Neural progenitor cell (in vitro differentiated cells): ENCODE measurements around the gene ZFP36L2. TPM values are rescaled to one million over a fixed set of nuclear protein-coding genes. Genes with fewer than 3 reads are reported as not detected.

Experiments
- DNase-seq: peaks from one replicate; pipeline ENCODE4 v3.0.0-alpha.2; 2016; ENCODE audit warnings: low spot score
- H2AFZ ChIP-seq: fragments of 200-600 bp; sonication (generic); replicated peaks from 2 replicates; pipeline ENCODE4 v1.6.1; 2016; ENCODE audit warnings: antibody characterized with exemption
- H3F3A ChIP-seq: fragments of 200-600 bp; sonication (generic); 2 replicates; pipeline ENCODE4 v1.6.1; 2016; ENCODE audit warnings: antibody characterized with exemption, low read depth
- H3K27ac ChIP-seq: fragments of 200-600 bp; sonication (generic); 2 replicates; pipeline ENCODE4 v1.5.1; 2016; ENCODE audit warnings: mild to moderate bottlenecking
- H3K27me3 ChIP-seq: fragments of 200-600 bp; sonication (generic); 2 replicates; pipeline ENCODE4 v1.6.1; 2016; ENCODE audit warnings: mild to moderate bottlenecking, moderate library complexity
- H3K36me3 ChIP-seq: fragments of 200-600 bp; sonication (generic); 2 replicates; pipeline ENCODE4 v1.5.1; 2016
- H3K4me1 ChIP-seq: fragments of 200-600 bp; sonication (generic); 2 replicates; pipeline ENCODE4 v1.6.1; 2016; ENCODE audit warnings: mixed run types
- H3K4me2 ChIP-seq: fragments of 200-600 bp; sonication (generic); 2 replicates; pipeline ENCODE4 v1.6.1; 2016
- H3K4me3 ChIP-seq: fragments of 200-600 bp; sonication (generic); 2 replicates; pipeline ENCODE4 v1.5.1; 2016
- H3K79me2 ChIP-seq: fragments of 200-600 bp; sonication (generic); 2 replicates; pipeline ENCODE4 v1.6.1; 2016; ENCODE audit warnings: low read depth
- H3K9ac ChIP-seq: fragments of 200-600 bp; sonication (generic); 2 replicates; pipeline ENCODE4 v1.6.1; 2016
- H3K9me3 ChIP-seq: fragments of 200-600 bp; sonication (generic); 2 replicates; pipeline ENCODE4 v1.5.1; 2016; ENCODE audit warnings: low read depth
- H4K20me1 ChIP-seq: fragments of 200-600 bp; sonication (generic); 2 replicates; pipeline ENCODE4 v1.6.1; 2016; ENCODE audit warnings: low read depth
- H3K27ac Mint-ChIP-seq: 3 replicates; pipeline ENCODE4 v1.8.0; 2021; ENCODE audit warnings: mixed read lengths
- H3K27me3 Mint-ChIP-seq: 2 replicates; pipeline ENCODE4 v1.8.0; 2022; ENCODE audit warnings: low read depth, mild to moderate bottlenecking, inconsistent platforms, moderate library complexity, mixed read lengths; ENCODE audit not compliant: insufficient read depth
- H3K36me3 Mint-ChIP-seq: 3 replicates; pipeline ENCODE4 v1.8.0; 2021; ENCODE audit warnings: mixed read lengths
- H3K4me1 Mint-ChIP-seq: 3 replicates; pipeline ENCODE4 v1.8.0; 2021; ENCODE audit warnings: mixed read lengths
- H3K4me3 Mint-ChIP-seq: 3 replicates; pipeline ENCODE4 v1.8.0; 2021; ENCODE audit warnings: mild to moderate bottlenecking, moderate library complexity, mixed read lengths
- H3K9me3 Mint-ChIP-seq: 3 replicates; pipeline ENCODE4 v1.8.0; 2020; ENCODE audit warnings: mixed read lengths
- CTCF ChIP-seq: fragments of 200-600 bp; sonication (generic); IDR thresholded peaks from 2 replicates; pipeline ENCODE4 v1.5.1; 2017; ENCODE audit warnings: antibody characterized with exemption, mild to moderate bottlenecking
- EZH2 ChIP-seq: fragments of 200-600 bp; sonication (generic); IDR thresholded peaks from 2 replicates; pipeline ENCODE4 v1.6.1; 2017; ENCODE audit warnings: antibody characterized with exemption, mild to moderate bottlenecking, moderate library complexity
- EZH2phosphoT487 ChIP-seq: fragments of 200-600 bp; sonication (generic); IDR thresholded peaks from 2 replicates; pipeline ENCODE4 v1.6.1; 2017; ENCODE audit warnings: antibody characterized with exemption
- total RNA-seq: library from RNA; depleted of rRNA; stranded (reverse); fragments of >200 nt; gene quantifications from 2 replicates; pipeline ENCODE4 v1.2.3, GENCODE V29; 2015; ENCODE audit warnings: low replicate concordance

ZFP36L2 gene
- total RNA-seq, 1 donor from 2014 or later: 13.8 TPM

GRCh38 chr2:43266711-43267111, 40.3 kb upstream of the ZFP36L2 start:
- no peak overlapping the region for H3K4me3 ChIP-seq
- Mint-ChIP-seq H3K36me3 (peaks cover 9% of the 10 kb centered on the region), H3K4me1 (peaks cover 47% of the 10 kb centered on the region), H3K27me3 (peaks cover 4% of the 10 kb centered on the region), H3K9me3 (no peaks in the 10 kb centered on the region), H3K4me3 (no peak overlapping the region), H3K27ac (no peak overlapping the region)
- no peaks in the 10 kb centered on the region for H3K79me2 ChIP-seq
- H3F3A ChIP-seq: peaks cover 11% of the 10 kb centered on the region
- no peaks in the 10 kb centered on the region for H3K9me3 ChIP-seq
- no peak overlapping the region for H3K9ac ChIP-seq
- H3K4me1 ChIP-seq: peaks cover 38% of the 10 kb centered on the region
- DNase-seq: no peak
- no peaks in the 10 kb centered on the region for H3K27me3 ChIP-seq
- H3K27ac ChIP-seq: no peak overlapping the region
- no peak overlapping the region for H3K4me2 ChIP-seq
- H4K20me1 ChIP-seq: no peaks in the 10 kb centered on the region
- TF ChIP-seq CTCF (no peak), EZH2phosphoT487 (no peak), EZH2 (no peak)
- H3K36me3 ChIP-seq: no peaks in the 10 kb centered on the region
- H2AFZ ChIP-seq: no peak overlapping the region

GRCh38 chr2:43265421-43265820, 39.0 kb upstream of the ZFP36L2 start:
- Histone ChIP-seq H4K20me1 (no peaks in the 10 kb centered on the region), H3K27ac (peak overlapping the region; percentile 31), H3K27me3 (no peaks in the 10 kb centered on the region), H3K4me2 (no peak overlapping the region), H3K9me3 (no peaks in the 10 kb centered on the region), H3K36me3 (no peaks in the 10 kb centered on the region), H2AFZ (no peak overlapping the region), H3K79me2 (no peaks in the 10 kb centered on the region), H3K4me1 (peaks cover 38% of the 10 kb centered on the region), H3K9ac (no peak overlapping the region), H3F3A (peaks cover 11% of the 10 kb centered on the region), H3K4me3 (no peak overlapping the region)
- H3K9me3 Mint-ChIP-seq: no peaks in the 10 kb centered on the region
- TF ChIP-seq EZH2: no peak
- no peak for TF ChIP-seq EZH2phosphoT487
- no peak for TF ChIP-seq CTCF
- H3K36me3 Mint-ChIP-seq: peaks cover 9% of the 10 kb centered on the region
- peaks cover 46% of the 10 kb centered on the region for H3K4me1 Mint-ChIP-seq
- no peak overlapping the region for H3K4me3 Mint-ChIP-seq
- DNase-seq: peak; percentile 24
- peak overlapping the region; percentile 13 for H3K27ac Mint-ChIP-seq
- H3K27me3 Mint-ChIP-seq: peaks cover 4% of the 10 kb centered on the region

DNA sequence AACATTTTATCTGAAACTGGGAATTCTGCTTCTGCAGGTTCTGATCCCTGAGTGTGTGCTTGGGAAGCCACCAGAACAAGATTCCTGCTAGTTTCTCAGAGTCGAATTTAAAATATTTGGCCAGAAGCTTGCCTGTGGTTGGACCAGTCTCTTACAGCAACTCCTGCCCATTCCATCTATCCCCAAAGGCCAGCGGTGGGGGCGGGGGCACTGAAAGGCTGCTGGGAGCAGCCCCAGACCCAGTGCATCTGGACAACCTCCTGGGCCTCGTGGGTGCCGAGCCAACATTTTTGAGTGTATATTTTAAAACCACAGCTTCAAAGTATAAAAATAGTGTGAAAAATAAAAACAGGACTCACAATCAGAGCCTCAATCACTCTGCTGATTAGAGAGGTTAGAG, 38.6 kb upstream of the ZFP36L2 start:
- Histone ChIP-seq H3K4me1 (peaks cover 38% of the 10 kb centered on the region), H3K9me3 (no peaks in the 10 kb centered on the region), H3K4me3 (no peak overlapping the region), H3K36me3 (no peaks in the 10 kb centered on the region), H3K9ac (no peak overlapping the region), H3K4me2 (no peak overlapping the region), H3K27ac (peak overlapping the region; percentile 31), H3K79me2 (no peaks in the 10 kb centered on the region), H2AFZ (no peak overlapping the region), H3K27me3 (no peaks in the 10 kb centered on the region), H3F3A (peaks cover 9% of the 10 kb centered on the region), H4K20me1 (no peaks in the 10 kb centered on the region)
- no peaks in the 10 kb centered on the region for H3K9me3 Mint-ChIP-seq
- H3K4me3 Mint-ChIP-seq: no peak overlapping the region
- H3K4me1 Mint-ChIP-seq: peaks cover 42% of the 10 kb centered on the region
- no peak overlapping the region for H3K27ac Mint-ChIP-seq
- peaks cover 9% of the 10 kb centered on the region for H3K36me3 Mint-ChIP-seq
- TF ChIP-seq EZH2phosphoT487 (no peak), EZH2 (no peak), CTCF (no peak)
- DNase-seq: no peak
- H3K27me3 Mint-ChIP-seq: peaks cover 4% of the 10 kb centered on the region
